ENCODE results near the gene CTSV. TPM values are rescaled to one million over a fixed set of nuclear protein-coding genes. Genes with fewer than 3 reads are reported as not detected.
"Not testable (repeated sequence)": the region's sequence is repeated elsewhere in the genome, so short reads cannot be mapped to it uniquely, and the experiment has no call there.

The CTSV gene
- total RNA-seq, 1 experiment from 2014 or later, result 11.4 TPM

- H3K4me3 ChIP-seq (ENCODE audit: low read length); POLR2A ChIA-PET (ENCODE audit: unreplicated experiment); CTCF ChIA-PET; ATAC-seq; H3K4me2 ChIP-seq (ENCODE audit: low read length); H3K9me3 ChIP-seq (ENCODE audit: low read length); H3K9ac ChIP-seq (ENCODE audit: low read length); H3K27me3 ChIP-seq (ENCODE audit: low read length); H3K27ac ChIP-seq (ENCODE audit: low read length); H4K20me1 ChIP-seq (ENCODE audit: low read length); DNase-seq; BruUV-seq (replicated peaks); H3K4me1 ChIP-seq (ENCODE audit: insufficient read depth, low read length); H3K9me2 ChIP-seq (replicated peaks; ENCODE audit: low read length); intact Hi-C loops (cut with micrococcal nuclease); H3F3A ChIP-seq (ENCODE audit: low read length, unreplicated experiment); H2AFZ ChIP-seq (ENCODE audit: low read length); H3K36me3 ChIP-seq (ENCODE audit: low read depth, low read length): not testable (repeated sequence)
- H3K79me2 ChIP-seq (ENCODE audit: low read length), result peaks cover 27% of the 10 kb centered on the region
Measured at GRCh38 chr9:96992303-96992702, 46.6 kb downstream of the CTSV start.

GRCh38 chr9:96989747-96990318 is 49.1 kb downstream of the CTSV start:
- H3K4me3 ChIP-seq (ENCODE audit: low read length); CTCF ChIA-PET; H3K27me3 ChIP-seq (ENCODE audit: low read length); BruUV-seq (replicated peaks); H3K4me2 ChIP-seq (ENCODE audit: low read length); H3K36me3 ChIP-seq (ENCODE audit: low read depth, low read length); H2AFZ ChIP-seq (ENCODE audit: low read length); POLR2A ChIA-PET (ENCODE audit: unreplicated experiment); ATAC-seq; H3K27ac ChIP-seq (ENCODE audit: low read length); H3F3A ChIP-seq (ENCODE audit: low read length, unreplicated experiment); H3K4me1 ChIP-seq (ENCODE audit: insufficient read depth, low read length); H3K9ac ChIP-seq (ENCODE audit: low read length); DNase-seq; H3K9me2 ChIP-seq (replicated peaks; ENCODE audit: low read length); H4K20me1 ChIP-seq (ENCODE audit: low read length); H3K9me3 ChIP-seq (ENCODE audit: low read length); intact Hi-C loops (cut with micrococcal nuclease): not testable (repeated sequence)
- H3K79me2 ChIP-seq (ENCODE audit: low read length), result peaks cover 27% of the 10 kb centered on the region; the same call in 1 of the 2 replicates

- H3K9me2 ChIP-seq (replicated peaks; ENCODE audit: low read length); H3K4me2 ChIP-seq (ENCODE audit: low read length); POLR2A ChIA-PET (ENCODE audit: unreplicated experiment); H3K9ac ChIP-seq (ENCODE audit: low read length); DNase-seq; H3K27ac ChIP-seq (ENCODE audit: low read length); H3K27me3 ChIP-seq (ENCODE audit: low read length); H3F3A ChIP-seq (ENCODE audit: low read length, unreplicated experiment); H3K4me3 ChIP-seq (ENCODE audit: low read length); ATAC-seq; H3K4me1 ChIP-seq (ENCODE audit: insufficient read depth, low read length); H3K36me3 ChIP-seq (ENCODE audit: low read depth, low read length); H2AFZ ChIP-seq (ENCODE audit: low read length); CTCF ChIA-PET; H4K20me1 ChIP-seq (ENCODE audit: low read length); intact Hi-C loops (cut with micrococcal nuclease); H3K9me3 ChIP-seq (ENCODE audit: low read length); BruUV-seq (replicated peaks): not testable (repeated sequence)
- H3K79me2 ChIP-seq (ENCODE audit: low read length), result peaks cover 16% of the 10 kb centered on the region; the same call in 1 of the 2 replicates
Measured at GRCh38 chr9:96984887-96985286, 54.1 kb downstream of the CTSV start.

- H3K4me2 ChIP-seq (ENCODE audit: low read length); H3K9me3 ChIP-seq (ENCODE audit: low read length); H3F3A ChIP-seq (ENCODE audit: low read length, unreplicated experiment); H3K36me3 ChIP-seq (ENCODE audit: low read depth, low read length); H3K4me3 ChIP-seq (ENCODE audit: low read length); BruUV-seq (replicated peaks); intact Hi-C loops (cut with micrococcal nuclease); H3K27me3 ChIP-seq (ENCODE audit: low read length); H3K4me1 ChIP-seq (ENCODE audit: insufficient read depth, low read length); POLR2A ChIA-PET (ENCODE audit: unreplicated experiment); H3K9me2 ChIP-seq (replicated peaks; ENCODE audit: low read length); ATAC-seq; CTCF ChIA-PET; DNase-seq; H4K20me1 ChIP-seq (ENCODE audit: low read length); H3K27ac ChIP-seq (ENCODE audit: low read length); H2AFZ ChIP-seq (ENCODE audit: low read length); H3K9ac ChIP-seq (ENCODE audit: low read length): not testable (repeated sequence)
- H3K79me2 ChIP-seq (ENCODE audit: low read length), result peaks cover 19% of the 10 kb centered on the region
Measured at GRCh38 chr9:96984139-96984538, 54.8 kb downstream of the CTSV start.

- H3F3A ChIP-seq (ENCODE audit: low read length, unreplicated experiment); H3K36me3 ChIP-seq (ENCODE audit: low read depth, low read length); H3K9me3 ChIP-seq (ENCODE audit: low read length); BruUV-seq (replicated peaks); ATAC-seq; H2AFZ ChIP-seq (ENCODE audit: low read length); H4K20me1 ChIP-seq (ENCODE audit: low read length); H3K9me2 ChIP-seq (replicated peaks; ENCODE audit: low read length); H3K27me3 ChIP-seq (ENCODE audit: low read length); H3K4me3 ChIP-seq (ENCODE audit: low read length); DNase-seq; CTCF ChIA-PET; intact Hi-C loops (cut with micrococcal nuclease); POLR2A ChIA-PET (ENCODE audit: unreplicated experiment); H3K4me2 ChIP-seq (ENCODE audit: low read length); H3K4me1 ChIP-seq (ENCODE audit: insufficient read depth, low read length); H3K27ac ChIP-seq (ENCODE audit: low read length); H3K9ac ChIP-seq (ENCODE audit: low read length): not testable (repeated sequence)
- peaks cover 19% of the 10 kb centered on the region for H3K79me2 ChIP-seq (ENCODE audit: low read length)
Measured at GRCh38 chr9:96983496-96984122, 55.3 kb downstream of the CTSV start.

Other genes with a start within 250 kb of the CTSV start
- 5.0 and 5.3 TPM in 2 replicates for gene ZNF782, start 184.6 kb downstream of the CTSV start, total RNA-seq (2014; rRNA removed)
- gene NUTM2G, start 110.3 kb downstream of the CTSV start, total RNA-seq (2014; rRNA removed), result not detected in 2 replicates

All from PC-3 (cell line).